Uterus (tissue), 2 donors: Measurements from ENCODE around the gene CPOX.

Source experiments
- CTCF ChIP-seq, 4 experiments: fragments of 200-600 bp in 2 of 4; fragments of 450-650 bp in 2 of 4; sonication (generic) in 2 of 4; IDR thresholded peaks; one replicate each; pipeline ENCODE4 v1.5.1; 2016 to 2019; ENCODE audit warnings: antibody characterized with exemption in 4 of 4, mild to moderate bottlenecking in 2 of 4, moderate library complexity in 1 of 4
- POLR2A ChIP-seq, 2 donors: fragments of 450-650 bp; IDR thresholded peaks; one replicate each; pipeline ENCODE4 v1.6.1; 2016; ENCODE audit warnings: antibody characterized with exemption in 2 of 2, mild to moderate bottlenecking in 1 of 2, moderate library complexity in 1 of 2

- TF ChIP-seq CTCF (IDR thresholded peaks at IDR 0.05) (no peak), POLR2A (IDR thresholded peaks at IDR 0.05) (no peak)
These were observed 50.8 kb downstream of the CPOX start for GRCh38 chr3:98542623-98543022.
